WERI-Rb-1 (cell line): ENCODE measurements around the gene ACOXL.

Source experiments
- DNase-seq: peaks from one replicate; pipeline ENCODE4 v3.0.0-alpha.2; 2020
- H3K27ac ChIP-seq: fragments of 250-450 bp; sonication (Bioruptor Pico); 2 replicates; pipeline ENCODE4 v1.5.1; 2020; ENCODE audit warnings: mild to moderate bottlenecking, moderate library complexity
- H3K27me3 ChIP-seq: fragments of 250-450 bp; sonication (Bioruptor Pico); 2 replicates; pipeline ENCODE4 v1.5.1; 2021; ENCODE audit warnings: mild to moderate bottlenecking, low read depth, moderate library complexity; ENCODE audit not compliant: insufficient read depth, severe bottlenecking
- H3K36me3 ChIP-seq: fragments of 250-450 bp; sonication (Bioruptor Pico); 2 replicates; pipeline ENCODE4 v1.5.1; 2020; ENCODE audit warnings: mild to moderate bottlenecking, moderate library complexity
- H3K4me3 ChIP-seq: 2 replicates; pipeline ENCODE4 v1.5.1; 2011; ENCODE audit warnings: low read depth, mild to moderate bottlenecking, control low read depth, low read length
- H3K9me3 ChIP-seq: fragments of 250-450 bp; sonication (Bioruptor Pico); 2 replicates; pipeline ENCODE4 v1.5.1; 2021; ENCODE audit warnings: mild to moderate bottlenecking, moderate library complexity; ENCODE audit not compliant: severe bottlenecking
- CTCF ChIP-seq: IDR thresholded peaks from 2 replicates; pipeline ENCODE4 v1.5.1; 2011; ENCODE audit warnings: low read depth, mild to moderate bottlenecking, control low read depth, inconsistent platforms, low read length

The ACOXL gene

GRCh38 chr2:110804433-110804832, 72.1 kb downstream of the ACOXL start:
- Histone ChIP-seq H3K27ac (no peak overlapping the region), H3K9me3 (peaks cover 9% of the 10 kb centered on the region), H3K36me3 (no peaks in the 10 kb centered on the region), H3K27me3 (peaks cover 77% of the 10 kb centered on the region), H3K4me3 (no peak overlapping the region)
- TF ChIP-seq CTCF, result no peak
- DNase-seq, result no peak

GRCh38 chr2:110804915-110805314, 72.5 kb downstream of the ACOXL start:
- DNase-seq, result no peak

GRCh38 chr2:110805894-110806452, 73.6 kb downstream of the ACOXL start:
- no peak for DNase-seq
- Histone ChIP-seq H3K27me3 (peaks cover 73% of the 10 kb centered on the region), H3K36me3 (no peaks in the 10 kb centered on the region), H3K9me3 (peaks cover 3% of the 10 kb centered on the region), H3K27ac (no peak overlapping the region), H3K4me3 (no peak overlapping the region)
- no peak for TF ChIP-seq CTCF

More at GRCh38 chr2:110804915-110805314, 72.5 kb downstream of the ACOXL start:
- H3K36me3 ChIP-seq, result no peaks in the 10 kb centered on the region
- peaks cover 5% of the 10 kb centered on the region for H3K9me3 ChIP-seq
- H3K27ac ChIP-seq, result no peak overlapping the region
- H3K4me3 ChIP-seq, result no peak overlapping the region
- TF ChIP-seq CTCF, result no peak
- peaks cover 77% of the 10 kb centered on the region for H3K27me3 ChIP-seq

- Histone ChIP-seq H3K4me3 (no peak overlapping the region), H3K27me3 (peaks cover 71% of the 10 kb centered on the region), H3K9me3 (peaks cover 3% of the 10 kb centered on the region), H3K36me3 (no peaks in the 10 kb centered on the region), H3K27ac (no peak overlapping the region)
- no peak for TF ChIP-seq CTCF
- DNase-seq, result no peak
Observed at GRCh38 chr2:110807522-110807921, 75.1 kb downstream of the ACOXL start.

- H3K36me3 ChIP-seq, result no peaks in the 10 kb centered on the region
- no peaks in the 10 kb centered on the region for H3K9me3 ChIP-seq
- TF ChIP-seq CTCF, result no peak
- H3K27me3 ChIP-seq, result peaks cover 91% of the 10 kb centered on the region
- H3K4me3 ChIP-seq, result no peak overlapping the region
- DNase-seq, result no peak
- H3K27ac ChIP-seq, result no peak overlapping the region
Observed at GRCh38 chr2:110810404-110810803, 78.0 kb downstream of the ACOXL start.
